ENCODE results near the gene OR9Q2. TPM values are rescaled to one million over a fixed set of nuclear protein-coding genes. Genes with fewer than 3 reads are reported as not detected.

The OR9Q2 gene, protein sequence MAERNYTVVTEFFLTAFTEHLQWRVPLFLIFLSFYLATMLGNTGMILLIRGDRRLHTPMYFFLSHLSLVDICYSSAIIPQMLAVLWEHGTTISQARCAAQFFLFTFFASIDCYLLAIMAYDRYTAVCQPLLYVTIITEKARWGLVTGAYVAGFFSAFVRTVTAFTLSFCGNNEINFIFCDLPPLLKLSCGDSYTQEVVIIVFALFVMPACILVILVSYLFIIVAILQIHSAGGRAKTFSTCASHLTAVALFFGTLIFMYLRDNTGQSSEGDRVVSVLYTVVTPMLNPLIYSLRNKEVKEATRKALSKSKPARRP
- not detected for total RNA-seq
- not detected for polyA plus RNA-seq

- no peak within 1 kb of the TSS for H3K9ac ChIP-seq (ENCODE audit: low read depth in 1 of 2, low read length in 2 of 2)
- no peak within 1 kb of the TSS for H3K4me3 ChIP-seq (ENCODE audit: low read depth in 1 of 3, low read length in 3 of 3)
- no peak for TF ChIP-seq GABPA (IDR thresholded peaks at IDR 0.05 in 1 of 2, conservative IDR thresholded peaks at IDR 0.05 in 1 of 2)
- TF ChIP-seq, protein P1, sequence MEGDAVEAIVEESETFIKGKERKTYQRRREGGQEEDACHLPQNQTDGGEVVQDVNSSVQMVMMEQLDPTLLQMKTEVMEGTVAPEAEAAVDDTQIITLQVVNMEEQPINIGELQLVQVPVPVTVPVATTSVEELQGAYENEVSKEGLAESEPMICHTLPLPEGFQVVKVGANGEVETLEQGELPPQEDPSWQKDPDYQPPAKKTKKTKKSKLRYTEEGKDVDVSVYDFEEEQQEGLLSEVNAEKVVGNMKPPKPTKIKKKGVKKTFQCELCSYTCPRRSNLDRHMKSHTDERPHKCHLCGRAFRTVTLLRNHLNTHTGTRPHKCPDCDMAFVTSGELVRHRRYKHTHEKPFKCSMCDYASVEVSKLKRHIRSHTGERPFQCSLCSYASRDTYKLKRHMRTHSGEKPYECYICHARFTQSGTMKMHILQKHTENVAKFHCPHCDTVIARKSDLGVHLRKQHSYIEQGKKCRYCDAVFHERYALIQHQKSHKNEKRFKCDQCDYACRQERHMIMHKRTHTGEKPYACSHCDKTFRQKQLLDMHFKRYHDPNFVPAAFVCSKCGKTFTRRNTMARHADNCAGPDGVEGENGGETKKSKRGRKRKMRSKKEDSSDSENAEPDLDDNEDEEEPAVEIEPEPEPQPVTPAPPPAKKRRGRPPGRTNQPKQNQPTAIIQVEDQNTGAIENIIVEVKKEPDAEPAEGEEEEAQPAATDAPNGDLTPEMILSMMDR (IDR thresholded peaks at IDR 0.05; ENCODE audit: low read depth, low read length, missing input control): no peak
- TF ChIP-seq NR2F2 (IDR thresholded peaks at IDR 0.05): no peak
- no peak for TF ChIP-seq REST (IDR thresholded peaks at IDR 0.05)
- no peak for TF ChIP-seq FOXA1 (IDR thresholded peaks at IDR 0.05)
- TF ChIP-seq, protein P2, sequence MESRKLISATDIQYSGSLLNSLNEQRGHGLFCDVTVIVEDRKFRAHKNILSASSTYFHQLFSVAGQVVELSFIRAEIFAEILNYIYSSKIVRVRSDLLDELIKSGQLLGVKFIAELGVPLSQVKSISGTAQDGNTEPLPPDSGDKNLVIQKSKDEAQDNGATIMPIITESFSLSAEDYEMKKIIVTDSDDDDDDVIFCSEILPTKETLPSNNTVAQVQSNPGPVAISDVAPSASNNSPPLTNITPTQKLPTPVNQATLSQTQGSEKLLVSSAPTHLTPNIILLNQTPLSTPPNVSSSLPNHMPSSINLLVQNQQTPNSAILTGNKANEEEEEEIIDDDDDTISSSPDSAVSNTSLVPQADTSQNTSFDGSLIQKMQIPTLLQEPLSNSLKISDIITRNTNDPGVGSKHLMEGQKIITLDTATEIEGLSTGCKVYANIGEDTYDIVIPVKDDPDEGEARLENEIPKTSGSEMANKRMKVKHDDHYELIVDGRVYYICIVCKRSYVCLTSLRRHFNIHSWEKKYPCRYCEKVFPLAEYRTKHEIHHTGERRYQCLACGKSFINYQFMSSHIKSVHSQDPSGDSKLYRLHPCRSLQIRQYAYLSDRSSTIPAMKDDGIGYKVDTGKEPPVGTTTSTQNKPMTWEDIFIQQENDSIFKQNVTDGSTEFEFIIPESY (IDR thresholded peaks at IDR 0.05): no peak
- TF ChIP-seq HNF4A (conservative IDR thresholded peaks at IDR 0.05): no peak
- no peak for TF ChIP-seq ATF3 (IDR thresholded peaks at IDR 0.05)
- no peak for TF ChIP-seq YY1 (IDR thresholded peaks at IDR 0.05)
- no peak for TF ChIP-seq MAX (IDR thresholded peaks at IDR 0.05)
- TF ChIP-seq RXRA (IDR thresholded peaks at IDR 0.05): no peak
- no peak for TF ChIP-seq FOXA2 (IDR thresholded peaks at IDR 0.05)
- TF ChIP-seq EGR1 (IDR thresholded peaks at IDR 0.05; ENCODE audit: low read depth in 2 of 2): no peak
- no peak for TF ChIP-seq TAF1 (conservative IDR thresholded peaks at IDR 0.05)
- TF ChIP-seq JUND (IDR thresholded peaks at IDR 0.05): no peak
- no peak for DNase-seq (ENCODE audit: low spot score)
- H3K27me3 ChIP-seq (ENCODE audit: control insufficient read depth in 4 of 4, insufficient read depth in 4 of 4, low read length in 3 of 4): no peaks in the 10 kb centered on the region
- WGBS: 79% methylated on average over 2 of the region's 2 CpGs
- no peak within 1 kb of the TSS for H3K27ac ChIP-seq (ENCODE audit: low read depth in 1 of 2, low read length in 2 of 2)
- H3K36me3 ChIP-seq (ENCODE audit: control insufficient read depth in 4 of 4, insufficient read depth in 3 of 4, low read depth in 1 of 4, low read length in 3 of 4): no peaks in the 10 kb centered on the region
- no peaks in the 10 kb centered on the region for H3K4me1 ChIP-seq (ENCODE audit: control insufficient read depth in 4 of 4, insufficient read depth in 4 of 4, low read length in 3 of 4)
- peaks cover 0 to 2% (median 0%) of the 10 kb centered on the region in 4 donors for H3K9me3 ChIP-seq (ENCODE audit: control insufficient read depth in 4 of 4, low read length in 3 of 4)
Measured at GRCh38 chr11:58188770-58189169, at the start of gene OR9Q2. Gene OR9Q2 (plus strand): TSS chr11:58189070. CDS start chr11:58190491, 1,421 bp downstream.
